ENCODE data around the gene FAM174C. TPM values are rescaled to one million over a fixed set of nuclear protein-coding genes. Genes with fewer than 3 reads are reported as not detected.

Gene FAM174C
- total and polyA plus RNA-seq, 10 of the 15 experiments (the other 5 are each of a cell fraction or from before 2014, with no cell fraction given): 0.89 to 94.6 (median 43.6) TPM

GRCh38 chr19:1259206-1259875 lies 16.0 kb upstream of the FAM174C start (continued):
- no peak for TF ChIP-seq CEBPZ (IDR thresholded peaks at IDR 0.05; ENCODE audit: low read depth, low read length)
- TF ChIP-seq GABPA (IDR thresholded peaks at IDR 0.05; ENCODE audit: low read depth): no peak
- no peak for TF ChIP-seq SMARCA5 (IDR thresholded peaks at IDR 0.05)
- TF ChIP-seq NKRF (conservative IDR thresholded peaks at IDR 0.05): peak; percentile 70
- TF ChIP-seq ZZZ3 (IDR thresholded peaks at IDR 0.05; ENCODE audit: control insufficient read depth, insufficient read length, low read depth): no peak
- no peak; the same call in 1 of the 2 replicates for TF ChIP-seq BRCA1 (IDR thresholded peaks at IDR 0.05; ENCODE audit: low read depth, low read length)
- TF ChIP-seq NR2C1 (IDR thresholded peaks at IDR 0.05): peak; percentile 61
- no peak for TF ChIP-seq E2F8 (IDR thresholded peaks at IDR 0.05; ENCODE audit: low read depth, partially characterized antibody)
- TF ChIP-seq KAT2A (conservative IDR thresholded peaks at IDR 0.05; ENCODE audit: control insufficient read depth, low read depth, low read length): no peak
- peak; percentile 29 for TF ChIP-seq SP1 (IDR thresholded peaks at IDR 0.05; ENCODE audit: low read depth, low read length)
- peak; percentile 96 for TF ChIP-seq BACH1 (IDR thresholded peaks at IDR 0.05; ENCODE audit: borderline replicate concordance)
- TF ChIP-seq RB1 (IDR thresholded peaks at IDR 0.05; ENCODE audit: borderline replicate concordance): 0 out of 2 replicates have a peak, but pooled peaks have one; percentile 23
- TF ChIP-seq TCF7 (IDR thresholded peaks at IDR 0.05; ENCODE audit: borderline replicate concordance): no peak
- TF ChIP-seq ASH2L (IDR thresholded peaks at IDR 0.05; ENCODE audit: borderline replicate concordance, low read depth): no peak
- TF ChIP-seq NR2C2 (IDR thresholded peaks at IDR 0.05; ENCODE audit: borderline replicate concordance, control insufficient read depth, insufficient read length, low read depth): no peak
- TF ChIP-seq YBX1 (IDR thresholded peaks at IDR 0.05): no peak
- no peak for TF ChIP-seq CREB1 (IDR thresholded peaks at IDR 0.05; ENCODE audit: low read depth)
- peak; percentile 69 for TF ChIP-seq DPF2 (IDR thresholded peaks at IDR 0.05)
- TF ChIP-seq SIN3A (IDR thresholded peaks at IDR 0.05; ENCODE audit: low read depth, low read length): no peak
- no peak for TF ChIP-seq TBL1XR1 (IDR thresholded peaks at IDR 0.05; ENCODE audit: low read depth, low read length)
- TF ChIP-seq ZBTB33 (IDR thresholded peaks at IDR 0.05): no peak
- TF ChIP-seq SREBF1 (IDR thresholded peaks at IDR 0.05; ENCODE audit: low read length): no peak

All from GM12878 (cell line).